NCI-H774 (cell line): ENCODE results near the gene DDX42.
"Not testable (repeated sequence)": the region's sequence is repeated elsewhere in the genome, so short reads cannot be mapped to it uniquely, and the experiment has no call there.

ENCODE experiments used
- DNase-seq: peaks from one replicate; lab custom pipeline; 2025; lab: John Stamatoyannopoulos, UW

DDX42 gene

DNA sequence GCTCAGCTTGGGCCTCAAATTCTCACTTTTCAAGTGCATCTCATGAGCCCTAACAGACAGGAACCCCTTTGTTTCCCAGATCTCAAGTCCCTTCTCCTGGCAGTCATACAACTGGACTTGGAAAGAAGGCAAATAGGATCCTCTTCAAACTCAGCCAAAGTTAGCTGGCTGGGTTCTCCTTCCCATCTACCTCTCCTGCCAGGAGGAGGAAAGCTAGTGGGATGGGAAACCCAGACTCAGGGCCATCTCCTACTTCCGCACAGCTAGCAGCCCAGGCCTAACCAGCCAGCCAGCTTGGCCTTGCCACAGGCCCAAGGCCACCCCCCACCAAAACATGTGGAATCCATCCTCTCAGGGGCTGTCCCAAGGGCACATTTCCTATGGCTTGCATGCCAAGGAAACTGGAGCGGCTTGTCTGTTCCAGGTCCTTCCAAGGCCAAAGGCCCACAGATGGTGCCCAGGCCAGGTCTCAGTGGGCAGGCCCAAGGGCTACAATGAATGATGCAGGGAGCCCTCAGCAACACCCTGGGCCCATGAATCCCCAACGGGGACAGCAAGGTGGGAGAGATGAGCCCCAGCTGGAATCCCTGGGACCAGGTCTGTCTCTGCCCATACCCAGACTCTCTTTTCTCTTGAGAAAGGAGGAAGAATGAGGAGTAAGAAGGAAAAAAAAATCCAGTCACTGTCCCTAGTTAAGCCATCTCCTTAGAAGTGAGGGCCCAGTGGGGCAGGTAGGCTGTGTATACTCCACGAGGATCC is 66.8 kb downstream of the DDX42 start:
- no peak for DNase-seq

- no peak for DNase-seq
These were observed 67.6 kb downstream of the DDX42 start for GRCh38 chr17:63841350-63842172.

- DNase-seq: peak; percentile 66
These were observed 68.2 kb downstream of the DDX42 start for GRCh38 chr17:63842173-63842539.

- DNase-seq: peak; percentile 99
These were observed 68.8 kb downstream of the DDX42 start, which contains the start of gene SMARCD2 for GRCh38 chr17:63842540-63843386. Gene SMARCD2 (minus strand): TSS chr17:63842685. CDS start chr17:63842674, 11 bp downstream.

GRCh38 chr17:63843387-63843888 is 69.5 kb downstream of the DDX42 start:
- not testable (repeated sequence) for DNase-seq

GRCh38 chr17:63843910-63844677 is 70.1 kb downstream of the DDX42 start:
- no peak for DNase-seq

DNA sequence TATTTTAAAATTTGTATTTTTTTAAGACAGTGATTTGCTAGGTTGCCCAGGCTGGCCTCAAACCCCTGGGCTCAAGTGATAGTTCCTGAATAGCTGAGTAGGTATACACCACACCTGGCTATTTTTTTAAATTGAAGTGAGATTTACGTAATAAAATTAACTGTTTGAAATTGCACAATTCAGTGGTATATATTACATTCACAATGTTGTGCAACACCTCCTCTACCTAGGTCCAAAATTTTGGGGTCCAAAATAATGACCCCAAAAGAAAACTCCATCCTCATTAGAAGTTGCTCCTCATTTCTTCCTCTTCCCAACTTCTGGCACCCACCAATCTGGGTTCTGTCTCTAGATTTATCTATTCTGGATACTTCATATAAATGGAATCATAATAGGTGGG is 71.5 kb downstream of the DDX42 start:
- no peak for DNase-seq

GRCh38 chr17:63847525-63848249 is 73.7 kb downstream of the DDX42 start:
- no peak for DNase-seq

- DNase-seq: peak; percentile 30
These were observed 75.1 kb downstream of the DDX42 start for GRCh38 chr17:63848834-63849689.

DNA sequence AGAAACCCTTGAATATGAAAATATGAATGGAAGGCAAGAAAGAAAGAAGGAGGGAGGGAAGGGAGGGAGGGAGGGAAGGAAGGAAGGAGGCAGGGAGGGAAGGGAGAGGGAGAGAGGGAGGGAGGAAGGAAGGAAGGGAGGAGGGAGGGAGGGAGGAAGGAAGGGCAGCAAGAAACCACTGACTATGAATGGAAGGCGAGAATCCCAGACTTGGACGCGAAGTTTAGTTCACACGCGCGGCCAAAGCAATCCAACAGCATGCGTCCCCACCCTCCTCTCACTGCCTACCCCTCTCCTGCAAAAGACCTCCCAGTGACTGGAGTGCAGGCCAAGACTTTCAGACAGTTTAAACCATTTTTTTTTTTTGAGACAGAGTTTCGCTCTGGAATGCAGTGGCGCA is 76.4 kb downstream of the DDX42 start:
- no peak for DNase-seq

GRCh38 chr17:63853260-63853659 is 79.3 kb downstream of the DDX42 start:
- DNase-seq: no peak

DNA sequence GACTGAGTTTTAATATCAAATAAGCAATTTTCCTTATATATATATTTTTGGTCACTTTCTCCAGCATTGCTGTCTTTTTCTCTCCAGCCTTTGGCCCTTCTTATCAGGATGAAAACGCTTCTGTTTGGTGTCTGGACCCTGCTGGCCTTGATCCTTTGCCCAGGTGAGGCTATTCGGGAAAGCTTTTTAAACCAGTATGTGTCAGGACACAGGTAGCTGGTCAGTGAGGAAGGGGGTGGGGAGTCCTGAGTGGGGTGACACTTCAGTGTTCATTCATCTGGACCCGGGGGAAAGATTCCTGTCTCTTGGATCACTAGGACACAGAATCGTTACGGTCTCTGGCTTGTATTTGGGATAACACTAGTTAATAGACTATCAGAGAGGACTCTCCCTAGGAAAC is 80.7 kb downstream of the DDX42 start:
- DNase-seq: no peak

DNA sequence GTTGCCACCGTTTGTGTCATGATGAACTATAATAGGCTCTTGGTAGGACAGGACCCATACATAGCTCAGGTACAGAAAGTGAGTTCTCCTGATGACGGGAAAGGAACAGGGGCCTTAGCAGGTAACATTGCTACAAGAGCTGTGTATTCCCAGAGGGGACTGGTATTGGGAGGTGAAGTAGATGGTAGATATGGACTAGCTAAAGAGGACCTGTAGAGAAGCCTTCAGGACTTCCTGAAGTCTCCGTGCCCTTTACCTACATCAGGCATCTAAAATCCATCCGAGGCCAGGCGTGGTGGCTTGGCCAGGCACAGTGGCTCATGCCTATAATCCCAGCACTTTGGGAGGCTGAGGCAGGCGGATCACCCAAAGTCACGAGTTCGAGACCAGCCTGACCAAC is 81.2 kb downstream of the DDX42 start:
- DNase-seq: no peak

DNA sequence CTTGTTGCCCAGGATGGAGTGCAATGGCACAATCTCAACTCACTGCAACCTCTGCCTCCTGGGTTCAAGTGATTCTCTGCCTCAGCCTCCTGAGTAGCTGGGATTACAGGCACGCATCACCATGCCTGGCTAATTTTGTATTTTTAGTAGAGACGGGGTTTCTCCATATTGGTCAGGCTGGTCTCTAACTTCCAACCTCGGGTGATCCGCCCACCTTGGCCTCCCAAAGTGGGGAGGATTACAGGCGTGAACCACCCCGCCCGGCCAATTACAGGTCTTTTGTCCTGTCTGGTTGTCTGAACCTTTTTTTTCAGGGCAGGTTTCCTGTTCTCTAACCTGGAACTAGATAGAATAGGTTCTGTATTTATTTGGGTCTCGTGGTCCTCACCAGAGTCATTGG is 82.5 kb downstream of the DDX42 start:
- not testable (repeated sequence) for DNase-seq

GRCh38 chr17:63859257-63859656 is 85.3 kb downstream of the DDX42 start:
- DNase-seq: no peak

- DNase-seq: not testable (repeated sequence)
These were observed 92.7 kb downstream of the DDX42 start for GRCh38 chr17:63866625-63867024.
